WTC11 (cell line): ENCODE results near the gene ZDHHC22. TPM values are rescaled to one million over a fixed set of nuclear protein-coding genes. Genes with fewer than 3 reads are reported as not detected.
"Not testable (repeated sequence)": the region's sequence is repeated elsewhere in the genome, so short reads cannot be mapped to it uniquely, and the experiment has no call there.

ENCODE experiments used
- ATAC-seq: fragments of 200-7000 bp; cut with Tn5 transposase; 2 replicates; pipeline ENCODE4 v1.10.0; 2021; ENCODE audit warnings: mild to moderate bottlenecking, moderate library complexity
- CTCF ChIA-PET: fragments of 300-600 bp; sonication (Branson Sonifier 250); formaldehyde crosslinking; loops from one replicate; lab custom pipeline; 2021; ENCODE audit warnings: antibody characterized with exemption; lab: Charles Lee
- POLR2A ChIA-PET: fragments of 350-600 bp; sonication (Branson Sonifier 250); formaldehyde crosslinking; loops from one replicate; lab custom pipeline; 2021; ENCODE audit warnings: antibody characterized with exemption; lab: Charles Lee
- DNase-seq: peaks from one replicate; pipeline ENCODE4 v3.0.0; 2021; ENCODE audit warnings: low spot score
- H3K27ac Mint-ChIP-seq: 2 replicates; pipeline ENCODE4 v1.8.0; 2021; ENCODE audit warnings: mixed read lengths
- H3K27me3 Mint-ChIP-seq: 2 replicates; pipeline ENCODE4 v1.8.0; 2021; ENCODE audit warnings: low read depth, mild to moderate bottlenecking, moderate library complexity, mixed read lengths
- H3K36me3 Mint-ChIP-seq: 2 replicates; pipeline ENCODE4 v1.8.0; 2021; ENCODE audit warnings: mixed read lengths
- H3K4me1 Mint-ChIP-seq: 2 replicates; pipeline ENCODE4 v1.8.0; 2022; ENCODE audit warnings: mixed read lengths
- H3K4me3 Mint-ChIP-seq: 2 replicates; pipeline ENCODE4 v1.8.0; 2021; ENCODE audit warnings: mild to moderate bottlenecking, moderate library complexity, mixed read lengths
- H3K9me3 Mint-ChIP-seq: 2 replicates; pipeline ENCODE4 v1.8.0; 2021; ENCODE audit warnings: mixed read lengths
- ATF1 ChIP-seq: sonication (generic); formaldehyde crosslinking; IDR thresholded peaks from 2 replicates; pipeline ENCODE4 v1.8.1; 2023; ENCODE audit warnings: mild to moderate bottlenecking, moderate library complexity, missing genetic modification reagents
- CREB1 ChIP-seq: sonication (generic); formaldehyde crosslinking; IDR thresholded peaks from 2 replicates; pipeline ENCODE4 v1.8.0; 2023; ENCODE audit warnings: mild to moderate bottlenecking, missing genetic modification reagents
- ELF4 ChIP-seq: sonication (generic); formaldehyde crosslinking; IDR thresholded peaks from 2 replicates; pipeline ENCODE4 v1.8.1; 2022; ENCODE audit warnings: low read depth, mild to moderate bottlenecking, moderate library complexity, missing genetic modification reagents
- GABPB1 ChIP-seq: sonication (generic); formaldehyde crosslinking; IDR thresholded peaks from 2 replicates; pipeline ENCODE4 v1.8.1; 2023; ENCODE audit warnings: mild to moderate bottlenecking, missing genetic modification reagents
- GRHL2 ChIP-seq: fragments of 250-450 bp; sonication (Bioruptor Pico); IDR thresholded peaks from 2 replicates; pipeline ENCODE4 v1.8.0; 2022; ENCODE audit warnings: mild to moderate bottlenecking, moderate library complexity; ENCODE audit not compliant: insufficient replicate concordance, severe bottlenecking
- GTF2I ChIP-seq: fragments of 250-450 bp; sonication (Bioruptor Pico); conservative IDR thresholded peaks from 2 replicates; pipeline ENCODE4 v1.4.0; 2021; ENCODE audit warnings: mild to moderate bottlenecking
- JAZF1 ChIP-seq: fragments of 250-450 bp; sonication (Bioruptor Pico); IDR thresholded peaks from 2 replicates; pipeline ENCODE4 v1.9.0; 2021; ENCODE audit warnings: moderate library complexity, mild to moderate bottlenecking, inconsistent platforms
- NFATC4 ChIP-seq: fragments of 250-450 bp; sonication (Bioruptor Pico); IDR thresholded peaks from 2 replicates; pipeline ENCODE4 v1.9.0; 2021; ENCODE audit warnings: mild to moderate bottlenecking
- NFYB ChIP-seq: sonication (generic); formaldehyde crosslinking; conservative IDR thresholded peaks from 2 replicates; pipeline ENCODE4 v1.8.0; 2022; ENCODE audit warnings: low read depth, missing genetic modification reagents
- RELA ChIP-seq: sonication (generic); formaldehyde crosslinking; IDR thresholded peaks from 2 replicates; pipeline ENCODE4 v1.8.1; 2022; ENCODE audit warnings: missing genetic modification reagents, mild to moderate bottlenecking, borderline replicate concordance
- SP1 ChIP-seq: sonication (generic); formaldehyde crosslinking; conservative IDR thresholded peaks from 2 replicates; pipeline ENCODE4 v1.8.1; 2022; ENCODE audit warnings: missing genetic modification reagents
- TEAD4 ChIP-seq: sonication (generic); formaldehyde crosslinking; IDR thresholded peaks from 2 replicates; pipeline ENCODE4 v1.8.0; 2022; ENCODE audit warnings: mild to moderate bottlenecking, missing genetic modification reagents
- ZNF423 ChIP-seq: fragments of 250-450 bp; sonication (Bioruptor Pico); IDR thresholded peaks from 2 replicates; pipeline ENCODE4 v2.1.2; 2022; ENCODE audit warnings: mild to moderate bottlenecking, moderate library complexity
- total RNA-seq: library from RNA; stranded (reverse); gene quantifications from 3 replicates; pipeline ENCODE4 v1.2.3, GENCODE V29; 2021
- TF ChIP-seq, protein P1 (sequence below): sonication (generic); formaldehyde crosslinking; IDR thresholded peaks from 2 replicates; pipeline ENCODE4 v1.8.0; 2022; ENCODE audit warnings: missing genetic modification reagents
- TF ChIP-seq, protein P2 (sequence below): sonication (generic); formaldehyde crosslinking; conservative IDR thresholded peaks from 2 replicates; pipeline ENCODE4 v1.8.1; 2022; ENCODE audit warnings: mild to moderate bottlenecking, missing genetic modification reagents
- TF ChIP-seq, protein P3 (sequence below): fragments of 250-450 bp; sonication (Bioruptor Pico); IDR thresholded peaks from 2 replicates; pipeline ENCODE4 v2.1.2; 2022; ENCODE audit warnings: mild to moderate bottlenecking, moderate library complexity
- TF ChIP-seq, protein P4 (sequence below): fragments of 250-450 bp; sonication (Bioruptor Pico); IDR thresholded peaks from 2 replicates; pipeline ENCODE4 v1.9.0; 2021; ENCODE audit warnings: mild to moderate bottlenecking, borderline replicate concordance
- TF ChIP-seq, protein P5 (sequence below): fragments of 250-450 bp; sonication (Bioruptor Pico); IDR thresholded peaks from 2 replicates; pipeline ENCODE4 v1.8.0; 2021; ENCODE audit warnings: mild to moderate bottlenecking
- TF ChIP-seq, protein P6 (sequence below): sonication (generic); formaldehyde crosslinking; IDR thresholded peaks from 2 replicates; pipeline ENCODE4 v1.8.1; 2023; ENCODE audit warnings: mild to moderate bottlenecking, missing genetic modification reagents

Gene ZDHHC22
- total RNA-seq, 1 experiment from 2014 or later = 47.7 TPM

DNA sequence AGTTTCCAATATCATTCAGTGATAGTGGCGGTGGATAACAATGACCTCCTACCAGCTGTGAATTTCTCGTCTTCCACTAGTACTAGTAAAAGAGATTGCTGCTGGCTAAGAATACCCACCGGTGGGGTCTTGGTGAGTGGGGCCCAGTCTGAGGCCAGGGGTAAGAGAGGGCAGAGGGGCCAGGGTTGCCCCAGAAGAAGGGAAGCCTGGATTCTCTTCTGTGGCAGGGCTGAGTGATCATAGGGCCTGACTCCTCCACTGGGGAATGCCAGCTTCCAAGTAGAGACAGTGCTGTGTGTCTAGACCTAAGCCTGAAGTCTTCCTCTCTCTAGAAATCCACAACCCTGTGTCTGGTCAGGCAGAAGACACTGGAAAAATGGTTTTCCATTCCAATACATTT lies 34.3 kb upstream of the ZDHHC22 start:
- ChIA-PET POLR2A (no interaction called here), CTCF (no interaction called here)
- peaks cover under 1% of the 10 kb centered on the region; the same call in 1 of the 2 replicates for H3K27me3 Mint-ChIP-seq
- H3K4me1 Mint-ChIP-seq = peaks cover 3% of the 10 kb centered on the region
- ATAC-seq = no peak
- no peak overlapping the region for H3K4me3 Mint-ChIP-seq
- H3K9me3 Mint-ChIP-seq = peaks cover 6% of the 10 kb centered on the region
- no peak for DNase-seq
- H3K27ac Mint-ChIP-seq = no peak overlapping the region
- no peaks in the 10 kb centered on the region for H3K36me3 Mint-ChIP-seq
- TF ChIP-seq RELA (CRISPR knock-in tag) = no peak
- TF ChIP-seq ATF1 (CRISPR knock-in tag) = no peak
- TF ChIP-seq, protein P1, sequence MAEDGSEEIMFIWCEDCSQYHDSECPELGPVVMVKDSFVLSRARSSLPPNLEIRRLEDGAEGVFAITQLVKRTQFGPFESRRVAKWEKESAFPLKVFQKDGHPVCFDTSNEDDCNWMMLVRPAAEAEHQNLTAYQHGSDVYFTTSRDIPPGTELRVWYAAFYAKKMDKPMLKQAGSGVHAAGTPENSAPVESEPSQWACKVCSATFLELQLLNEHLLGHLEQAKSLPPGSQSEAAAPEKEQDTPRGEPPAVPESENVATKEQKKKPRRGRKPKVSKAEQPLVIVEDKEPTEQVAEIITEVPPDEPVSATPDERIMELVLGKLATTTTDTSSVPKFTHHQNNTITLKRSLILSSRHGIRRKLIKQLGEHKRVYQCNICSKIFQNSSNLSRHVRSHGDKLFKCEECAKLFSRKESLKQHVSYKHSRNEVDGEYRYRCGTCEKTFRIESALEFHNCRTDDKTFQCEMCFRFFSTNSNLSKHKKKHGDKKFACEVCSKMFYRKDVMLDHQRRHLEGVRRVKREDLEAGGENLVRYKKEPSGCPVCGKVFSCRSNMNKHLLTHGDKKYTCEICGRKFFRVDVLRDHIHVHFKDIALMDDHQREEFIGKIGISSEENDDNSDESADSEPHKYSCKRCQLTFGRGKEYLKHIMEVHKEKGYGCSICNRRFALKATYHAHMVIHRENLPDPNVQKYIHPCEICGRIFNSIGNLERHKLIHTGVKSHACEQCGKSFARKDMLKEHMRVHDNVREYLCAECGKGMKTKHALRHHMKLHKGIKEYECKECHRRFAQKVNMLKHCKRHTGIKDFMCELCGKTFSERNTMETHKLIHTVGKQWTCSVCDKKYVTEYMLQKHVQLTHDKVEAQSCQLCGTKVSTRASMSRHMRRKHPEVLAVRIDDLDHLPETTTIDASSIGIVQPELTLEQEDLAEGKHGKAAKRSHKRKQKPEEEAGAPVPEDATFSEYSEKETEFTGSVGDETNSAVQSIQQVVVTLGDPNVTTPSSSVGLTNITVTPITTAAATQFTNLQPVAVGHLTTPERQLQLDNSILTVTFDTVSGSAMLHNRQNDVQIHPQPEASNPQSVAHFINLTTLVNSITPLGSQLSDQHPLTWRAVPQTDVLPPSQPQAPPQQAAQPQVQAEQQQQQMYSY (CRISPR knock-in tag) = no peak
- TF ChIP-seq, protein P2, sequence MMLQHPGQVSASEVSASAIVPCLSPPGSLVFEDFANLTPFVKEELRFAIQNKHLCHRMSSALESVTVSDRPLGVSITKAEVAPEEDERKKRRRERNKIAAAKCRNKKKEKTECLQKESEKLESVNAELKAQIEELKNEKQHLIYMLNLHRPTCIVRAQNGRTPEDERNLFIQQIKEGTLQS (CRISPR knock-in tag) = no peak
- no peak for TF ChIP-seq CREB1 (CRISPR knock-in tag)
- no peak for TF ChIP-seq SP1 (CRISPR knock-in tag)
- no peak for TF ChIP-seq TEAD4 (CRISPR knock-in tag)
- TF ChIP-seq GABPB1 (CRISPR knock-in tag) = no peak

DNA sequence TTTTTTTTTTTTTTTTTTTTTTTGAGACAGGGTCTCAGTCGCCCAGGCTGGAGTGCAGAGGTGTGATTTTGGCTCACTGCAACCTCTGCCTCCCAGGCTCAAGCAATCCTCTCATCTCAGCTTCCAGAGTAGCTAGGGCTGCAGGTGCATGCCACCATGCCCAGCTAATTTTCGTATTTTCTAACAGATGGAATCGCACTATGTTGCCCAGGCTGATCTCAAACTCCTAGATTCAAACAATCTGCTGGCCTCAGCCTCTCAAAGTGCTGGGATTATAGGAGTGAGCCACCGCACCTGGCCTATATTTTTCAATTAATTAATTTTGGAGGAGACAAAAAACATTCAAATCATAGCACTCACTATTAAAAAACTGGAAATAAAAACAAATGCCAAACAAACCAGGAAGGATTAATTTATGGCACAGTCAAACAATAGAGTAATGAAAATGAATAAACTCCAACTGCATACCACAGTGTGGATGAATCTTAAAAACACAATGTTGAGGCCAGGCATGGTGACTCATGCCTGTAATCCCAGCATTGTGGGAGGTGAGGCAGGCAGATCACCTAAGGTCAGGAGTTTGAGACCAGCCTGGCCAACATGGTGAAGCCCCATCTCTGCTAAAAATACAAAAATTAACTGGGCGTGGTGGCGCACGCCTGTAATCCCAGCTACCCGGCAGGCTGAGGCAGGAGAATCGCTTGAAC lies 32.5 kb upstream of the ZDHHC22 start:
- ATAC-seq, H3K27ac Mint-ChIP-seq, H3K4me3 Mint-ChIP-seq, POLR2A ChIA-PET, H3K27me3 Mint-ChIP-seq, H3K4me1 Mint-ChIP-seq, DNase-seq, H3K36me3 Mint-ChIP-seq: not testable (repeated sequence)
- CTCF ChIA-PET = interaction anchor here (1.8 kb wide), 1 partner anchor 23 kb away, joined by 14 read pairs; no protein-coding TSS in a partner anchor
- H3K9me3 Mint-ChIP-seq = peaks cover 20% of the 10 kb centered on the region

DNA sequence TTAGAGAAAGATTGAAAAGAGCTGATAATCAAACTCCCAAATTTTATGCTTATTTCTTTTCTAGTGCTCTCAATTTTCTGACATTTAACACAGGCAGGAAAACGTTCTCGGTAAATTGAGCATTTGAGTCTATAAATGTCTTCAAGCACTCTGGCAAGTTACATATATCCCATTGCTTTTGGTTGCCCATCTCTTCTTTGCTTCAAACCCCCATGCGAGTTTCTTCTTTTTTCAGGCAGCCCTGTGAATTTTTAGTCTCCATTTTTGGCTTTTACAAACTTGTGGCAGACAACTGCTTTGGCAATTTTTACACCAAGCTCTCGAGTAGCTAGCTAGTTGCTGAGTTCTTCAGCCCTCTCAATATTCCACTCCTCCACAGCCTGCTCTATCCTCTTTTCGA lies 31.3 kb upstream of the ZDHHC22 start:
- Mint-ChIP-seq H3K4me1 (no peaks in the 10 kb centered on the region), H3K27ac (no peak overlapping the region), H3K4me3 (no peak overlapping the region), H3K27me3 (peaks cover 2% of the 10 kb centered on the region; the same call in 1 of the 2 replicates), H3K36me3 (peaks cover 12% of the 10 kb centered on the region; the same call in 1 of the 2 replicates), H3K9me3 (peaks cover 29% of the 10 kb centered on the region)
- POLR2A ChIA-PET = no interaction called here
- ATAC-seq = no peak
- CTCF ChIA-PET = interaction anchor here (0.7 to 1.8 kb wide), 4 partner anchors 11 to 41 kb away, joined by 3 to 14 read pairs (median 4); no protein-coding TSS in a partner anchor
- TF ChIP-seq, protein P3, sequence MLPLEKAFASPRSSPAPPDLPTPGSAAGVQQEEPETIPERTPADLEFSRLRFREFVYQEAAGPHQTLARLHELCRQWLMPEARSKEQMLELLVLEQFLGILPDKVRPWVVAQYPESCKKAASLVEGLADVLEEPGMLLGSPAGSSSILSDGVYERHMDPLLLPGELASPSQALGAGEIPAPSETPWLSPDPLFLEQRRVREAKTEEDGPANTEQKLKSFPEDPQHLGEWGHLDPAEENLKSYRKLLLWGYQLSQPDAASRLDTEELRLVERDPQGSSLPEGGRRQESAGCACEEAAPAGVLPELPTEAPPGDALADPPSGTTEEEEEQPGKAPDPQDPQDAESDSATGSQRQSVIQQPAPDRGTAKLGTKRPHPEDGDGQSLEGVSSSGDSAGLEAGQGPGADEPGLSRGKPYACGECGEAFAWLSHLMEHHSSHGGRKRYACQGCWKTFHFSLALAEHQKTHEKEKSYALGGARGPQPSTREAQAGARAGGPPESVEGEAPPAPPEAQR = no peak
- TF ChIP-seq GRHL2 (no peak), NFATC4 (CRISPR knock-in tag) (no peak), JAZF1 (no peak), NFYB (CRISPR knock-in tag) (no peak), GTF2I (CRISPR knock-in tag) (no peak), ZNF423 (CRISPR knock-in tag) (no peak), ELF4 (CRISPR knock-in tag) (no peak)
- TF ChIP-seq, protein P4, sequence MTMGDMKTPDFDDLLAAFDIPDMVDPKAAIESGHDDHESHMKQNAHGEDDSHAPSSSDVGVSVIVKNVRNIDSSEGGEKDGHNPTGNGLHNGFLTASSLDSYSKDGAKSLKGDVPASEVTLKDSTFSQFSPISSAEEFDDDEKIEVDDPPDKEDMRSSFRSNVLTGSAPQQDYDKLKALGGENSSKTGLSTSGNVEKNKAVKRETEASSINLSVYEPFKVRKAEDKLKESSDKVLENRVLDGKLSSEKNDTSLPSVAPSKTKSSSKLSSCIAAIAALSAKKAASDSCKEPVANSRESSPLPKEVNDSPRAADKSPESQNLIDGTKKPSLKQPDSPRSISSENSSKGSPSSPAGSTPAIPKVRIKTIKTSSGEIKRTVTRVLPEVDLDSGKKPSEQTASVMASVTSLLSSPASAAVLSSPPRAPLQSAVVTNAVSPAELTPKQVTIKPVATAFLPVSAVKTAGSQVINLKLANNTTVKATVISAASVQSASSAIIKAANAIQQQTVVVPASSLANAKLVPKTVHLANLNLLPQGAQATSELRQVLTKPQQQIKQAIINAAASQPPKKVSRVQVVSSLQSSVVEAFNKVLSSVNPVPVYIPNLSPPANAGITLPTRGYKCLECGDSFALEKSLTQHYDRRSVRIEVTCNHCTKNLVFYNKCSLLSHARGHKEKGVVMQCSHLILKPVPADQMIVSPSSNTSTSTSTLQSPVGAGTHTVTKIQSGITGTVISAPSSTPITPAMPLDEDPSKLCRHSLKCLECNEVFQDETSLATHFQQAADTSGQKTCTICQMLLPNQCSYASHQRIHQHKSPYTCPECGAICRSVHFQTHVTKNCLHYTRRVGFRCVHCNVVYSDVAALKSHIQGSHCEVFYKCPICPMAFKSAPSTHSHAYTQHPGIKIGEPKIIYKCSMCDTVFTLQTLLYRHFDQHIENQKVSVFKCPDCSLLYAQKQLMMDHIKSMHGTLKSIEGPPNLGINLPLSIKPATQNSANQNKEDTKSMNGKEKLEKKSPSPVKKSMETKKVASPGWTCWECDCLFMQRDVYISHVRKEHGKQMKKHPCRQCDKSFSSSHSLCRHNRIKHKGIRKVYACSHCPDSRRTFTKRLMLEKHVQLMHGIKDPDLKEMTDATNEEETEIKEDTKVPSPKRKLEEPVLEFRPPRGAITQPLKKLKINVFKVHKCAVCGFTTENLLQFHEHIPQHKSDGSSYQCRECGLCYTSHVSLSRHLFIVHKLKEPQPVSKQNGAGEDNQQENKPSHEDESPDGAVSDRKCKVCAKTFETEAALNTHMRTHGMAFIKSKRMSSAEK (CRISPR knock-in tag) = no peak
- TF ChIP-seq, protein P5, sequence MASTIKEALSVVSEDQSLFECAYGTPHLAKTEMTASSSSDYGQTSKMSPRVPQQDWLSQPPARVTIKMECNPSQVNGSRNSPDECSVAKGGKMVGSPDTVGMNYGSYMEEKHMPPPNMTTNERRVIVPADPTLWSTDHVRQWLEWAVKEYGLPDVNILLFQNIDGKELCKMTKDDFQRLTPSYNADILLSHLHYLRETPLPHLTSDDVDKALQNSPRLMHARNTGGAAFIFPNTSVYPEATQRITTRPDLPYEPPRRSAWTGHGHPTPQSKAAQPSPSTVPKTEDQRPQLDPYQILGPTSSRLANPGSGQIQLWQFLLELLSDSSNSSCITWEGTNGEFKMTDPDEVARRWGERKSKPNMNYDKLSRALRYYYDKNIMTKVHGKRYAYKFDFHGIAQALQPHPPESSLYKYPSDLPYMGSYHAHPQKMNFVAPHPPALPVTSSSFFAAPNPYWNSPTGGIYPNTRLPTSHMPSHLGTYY (CRISPR knock-in tag) = no peak
- TF ChIP-seq, protein P6, sequence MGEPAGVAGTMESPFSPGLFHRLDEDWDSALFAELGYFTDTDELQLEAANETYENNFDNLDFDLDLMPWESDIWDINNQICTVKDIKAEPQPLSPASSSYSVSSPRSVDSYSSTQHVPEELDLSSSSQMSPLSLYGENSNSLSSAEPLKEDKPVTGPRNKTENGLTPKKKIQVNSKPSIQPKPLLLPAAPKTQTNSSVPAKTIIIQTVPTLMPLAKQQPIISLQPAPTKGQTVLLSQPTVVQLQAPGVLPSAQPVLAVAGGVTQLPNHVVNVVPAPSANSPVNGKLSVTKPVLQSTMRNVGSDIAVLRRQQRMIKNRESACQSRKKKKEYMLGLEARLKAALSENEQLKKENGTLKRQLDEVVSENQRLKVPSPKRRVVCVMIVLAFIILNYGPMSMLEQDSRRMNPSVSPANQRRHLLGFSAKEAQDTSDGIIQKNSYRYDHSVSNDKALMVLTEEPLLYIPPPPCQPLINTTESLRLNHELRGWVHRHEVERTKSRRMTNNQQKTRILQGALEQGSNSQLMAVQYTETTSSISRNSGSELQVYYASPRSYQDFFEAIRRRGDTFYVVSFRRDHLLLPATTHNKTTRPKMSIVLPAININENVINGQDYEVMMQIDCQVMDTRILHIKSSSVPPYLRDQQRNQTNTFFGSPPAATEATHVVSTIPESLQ = no peak
- DNase-seq = no peak
